KMS-11 (cell line): Measurements from ENCODE around the gene APPL1.
"Not testable (repeated sequence)": the region's sequence is repeated elsewhere in the genome, so short reads cannot be mapped to it uniquely, and the experiment has no call there.

Experiments
- H2AFZ ChIP-seq: fragments of 200-600 bp; sonication (generic); 2 replicates; pipeline ENCODE4 v1.6.1; 2016; ENCODE audit warnings: antibody characterized with exemption, mixed run types, low read depth
- H3K27ac ChIP-seq: fragments of 200-600 bp; sonication (generic); 2 replicates; pipeline ENCODE4 v1.6.1; 2016; ENCODE audit warnings: mild to moderate bottlenecking, mixed run types
- H3K27me3 ChIP-seq: fragments of 200-600 bp; sonication (generic); 2 replicates; pipeline ENCODE4 v1.6.1; 2017; ENCODE audit warnings: mild to moderate bottlenecking, low read depth, mixed run types, moderate library complexity; ENCODE audit not compliant: insufficient read depth
- H3K36me3 ChIP-seq: fragments of 200-600 bp; sonication (generic); 2 replicates; pipeline ENCODE4 v1.6.1; 2017; ENCODE audit warnings: mild to moderate bottlenecking, mixed run types; ENCODE audit not compliant: insufficient read depth
- H3K4me1 ChIP-seq: fragments of 200-600 bp; sonication (generic); 2 replicates; pipeline ENCODE4 v1.6.1; 2016; ENCODE audit warnings: mild to moderate bottlenecking, low read depth, mixed run types; ENCODE audit not compliant: poor library complexity, severe bottlenecking
- H3K4me2 ChIP-seq: fragments of 200-600 bp; sonication (generic); 2 replicates; pipeline ENCODE4 v1.7.0; 2016; ENCODE audit warnings: mild to moderate bottlenecking, mixed run types
- H3K4me3 ChIP-seq: fragments of 200-600 bp; sonication (generic); IDR thresholded peaks from 2 replicates; pipeline ENCODE4 v1.6.1; 2017; ENCODE audit warnings: low read depth, low read length, mixed read lengths; ENCODE audit not compliant: insufficient read depth
- H3K79me2 ChIP-seq: fragments of 200-600 bp; sonication (generic); 2 replicates; pipeline ENCODE4 v1.6.1; 2016; ENCODE audit warnings: low read depth, mixed run types; ENCODE audit not compliant: insufficient read depth
- H3K9ac ChIP-seq: fragments of 200-600 bp; sonication (generic); 2 replicates; pipeline ENCODE4 v1.6.1; 2016; ENCODE audit warnings: mild to moderate bottlenecking, mixed run types
- H4K20me1 ChIP-seq: fragments of 200-600 bp; sonication (generic); 2 replicates; pipeline ENCODE4 v1.6.1; 2016; ENCODE audit warnings: mild to moderate bottlenecking, mixed run types; ENCODE audit not compliant: insufficient read depth
- TF ChIP-seq, protein P1 (sequence below): fragments of 200-600 bp; sonication (generic); conservative IDR thresholded peaks from 2 replicates; pipeline ENCODE4 v1.6.1; 2017; ENCODE audit warnings: low read depth, mild to moderate bottlenecking, antibody characterized with exemption, low read length, moderate library complexity, mixed read lengths

APPL1 gene

DNA sequence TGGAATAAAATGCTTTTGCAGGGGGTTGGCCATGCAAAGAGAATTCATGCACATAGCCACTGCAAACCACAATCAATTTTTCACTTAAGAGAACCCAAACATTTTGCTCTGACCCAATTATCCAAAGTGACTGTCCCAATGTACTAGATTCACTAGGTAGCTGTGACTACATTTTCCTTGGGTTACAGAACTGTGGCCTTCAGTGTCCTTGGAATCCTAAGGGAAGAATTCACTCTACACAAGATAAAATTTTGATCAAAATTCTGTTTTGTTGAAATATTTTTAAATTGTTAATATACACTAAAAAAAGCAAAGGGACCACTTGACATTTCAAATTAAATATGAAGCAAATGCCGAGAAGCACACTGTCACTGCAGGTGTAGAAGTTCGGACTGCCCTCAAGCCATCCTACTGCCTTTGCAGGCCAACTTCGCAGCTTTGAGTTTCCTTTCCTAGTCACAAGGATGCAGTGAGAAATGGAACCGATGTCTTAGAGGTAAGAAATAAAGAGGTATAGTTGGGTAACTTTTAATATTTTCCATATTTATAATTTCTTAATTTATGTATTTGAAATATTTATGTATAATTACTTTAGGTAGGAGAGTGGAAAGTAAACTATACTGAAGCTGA, 65.5 kb downstream of the APPL1 start:
- TF ChIP-seq, protein P1, sequence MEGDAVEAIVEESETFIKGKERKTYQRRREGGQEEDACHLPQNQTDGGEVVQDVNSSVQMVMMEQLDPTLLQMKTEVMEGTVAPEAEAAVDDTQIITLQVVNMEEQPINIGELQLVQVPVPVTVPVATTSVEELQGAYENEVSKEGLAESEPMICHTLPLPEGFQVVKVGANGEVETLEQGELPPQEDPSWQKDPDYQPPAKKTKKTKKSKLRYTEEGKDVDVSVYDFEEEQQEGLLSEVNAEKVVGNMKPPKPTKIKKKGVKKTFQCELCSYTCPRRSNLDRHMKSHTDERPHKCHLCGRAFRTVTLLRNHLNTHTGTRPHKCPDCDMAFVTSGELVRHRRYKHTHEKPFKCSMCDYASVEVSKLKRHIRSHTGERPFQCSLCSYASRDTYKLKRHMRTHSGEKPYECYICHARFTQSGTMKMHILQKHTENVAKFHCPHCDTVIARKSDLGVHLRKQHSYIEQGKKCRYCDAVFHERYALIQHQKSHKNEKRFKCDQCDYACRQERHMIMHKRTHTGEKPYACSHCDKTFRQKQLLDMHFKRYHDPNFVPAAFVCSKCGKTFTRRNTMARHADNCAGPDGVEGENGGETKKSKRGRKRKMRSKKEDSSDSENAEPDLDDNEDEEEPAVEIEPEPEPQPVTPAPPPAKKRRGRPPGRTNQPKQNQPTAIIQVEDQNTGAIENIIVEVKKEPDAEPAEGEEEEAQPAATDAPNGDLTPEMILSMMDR, result no peak
- H3K9ac ChIP-seq, result no peak overlapping the region
- H3K27ac ChIP-seq, result no peak overlapping the region
- H3K36me3 ChIP-seq, result no peaks in the 10 kb centered on the region
- no peaks in the 10 kb centered on the region for H3K79me2 ChIP-seq
- H3K4me2 ChIP-seq, result no peak overlapping the region
- H3K4me1 ChIP-seq, result no peaks in the 10 kb centered on the region
- no peak overlapping the region for H2AFZ ChIP-seq
- no peaks in the 10 kb centered on the region for H3K27me3 ChIP-seq
- H4K20me1 ChIP-seq, result no peaks in the 10 kb centered on the region
- H3K4me3 ChIP-seq, result no peak overlapping the region

DNA sequence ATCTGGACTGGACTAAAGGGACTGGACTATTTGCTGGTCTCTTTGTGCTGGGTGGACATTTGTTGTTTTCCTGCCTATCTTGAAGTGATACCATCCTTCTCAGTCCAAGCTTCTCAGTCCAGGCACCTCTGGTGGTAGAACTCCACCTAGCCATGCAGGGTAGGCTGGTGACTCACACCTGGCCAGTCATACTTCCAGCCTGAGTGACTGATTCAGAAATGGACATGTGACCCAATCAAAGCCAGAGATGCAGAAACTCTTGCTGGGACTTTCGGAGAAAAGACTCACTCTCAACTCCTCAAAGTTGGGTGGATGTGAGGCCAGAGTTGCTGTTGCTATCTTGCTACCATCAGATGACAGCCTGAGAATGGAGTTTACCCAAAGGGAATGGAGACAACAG, 70.5 kb downstream of the APPL1 start:
- no peaks in the 10 kb centered on the region for H4K20me1 ChIP-seq
- H3K9ac ChIP-seq, result no peak overlapping the region
- H2AFZ ChIP-seq, result no peak overlapping the region
- TF ChIP-seq, protein P1, result no peak
- H3K27me3 ChIP-seq, result no peaks in the 10 kb centered on the region
- no peaks in the 10 kb centered on the region for H3K36me3 ChIP-seq
- no peaks in the 10 kb centered on the region for H3K79me2 ChIP-seq
- no peak overlapping the region for H3K27ac ChIP-seq
- H3K4me1 ChIP-seq, result no peaks in the 10 kb centered on the region
- no peak overlapping the region for H3K4me3 ChIP-seq
- H3K4me2 ChIP-seq, result no peak overlapping the region

DNA sequence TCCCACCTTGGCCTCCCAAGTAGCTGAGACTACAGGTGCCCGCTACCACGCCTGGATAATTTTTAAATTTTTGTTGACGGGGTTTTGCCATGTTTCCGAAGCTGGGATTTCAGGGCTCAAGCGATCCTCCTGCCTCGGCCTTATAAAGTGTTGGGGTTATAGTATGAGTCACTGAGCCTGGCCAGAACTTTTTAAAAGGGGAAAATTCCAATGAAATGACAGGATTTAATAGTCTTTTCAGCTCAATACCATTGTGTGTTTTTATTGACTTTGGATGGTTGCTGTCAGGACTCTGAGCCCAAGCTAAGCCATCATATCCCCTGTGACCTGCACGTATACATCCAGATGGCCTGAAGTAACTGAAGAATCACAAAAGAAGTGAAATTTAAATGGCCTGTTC, 76.0 kb downstream of the APPL1 start:
- not testable (repeated sequence) for H3K27ac ChIP-seq, H2AFZ ChIP-seq, H3K9ac ChIP-seq, H3K27me3 ChIP-seq, H3K79me2 ChIP-seq, H3K4me3 ChIP-seq, H3K4me2 ChIP-seq, H3K36me3 ChIP-seq, H4K20me1 ChIP-seq, H3K4me1 ChIP-seq

DNA sequence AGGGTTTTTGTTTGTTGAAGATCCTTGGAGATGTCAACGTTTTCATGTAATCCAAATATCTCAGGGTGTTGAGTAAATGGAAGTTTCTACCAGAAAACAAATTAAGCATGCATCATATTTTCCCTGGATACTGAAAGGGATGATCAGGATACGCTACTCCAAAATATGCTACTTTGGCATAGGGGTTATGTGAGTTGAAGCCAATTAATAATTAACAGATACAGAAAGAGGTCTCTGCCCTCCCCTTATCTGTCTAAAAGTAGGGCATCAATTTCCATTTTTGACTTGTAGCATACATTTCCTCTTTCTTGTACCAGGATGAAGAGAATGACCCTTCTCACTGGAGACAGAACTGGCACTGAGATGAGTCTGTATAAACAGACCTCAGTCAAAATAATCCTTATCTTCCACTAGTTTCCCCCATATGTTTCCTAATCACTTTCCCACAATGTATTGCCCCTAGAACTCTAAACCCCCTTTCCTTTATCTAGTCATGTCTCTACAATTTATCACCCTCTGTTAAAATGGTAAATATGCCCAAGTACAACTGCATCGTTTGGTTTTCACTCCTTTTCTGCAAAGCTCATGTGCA, 82.3 kb downstream of the APPL1 start:
- TF ChIP-seq, protein P1, result no peak
- Histone ChIP-seq H3K27me3 (no peaks in the 10 kb centered on the region), H3K79me2 (no peaks in the 10 kb centered on the region)

DNA sequence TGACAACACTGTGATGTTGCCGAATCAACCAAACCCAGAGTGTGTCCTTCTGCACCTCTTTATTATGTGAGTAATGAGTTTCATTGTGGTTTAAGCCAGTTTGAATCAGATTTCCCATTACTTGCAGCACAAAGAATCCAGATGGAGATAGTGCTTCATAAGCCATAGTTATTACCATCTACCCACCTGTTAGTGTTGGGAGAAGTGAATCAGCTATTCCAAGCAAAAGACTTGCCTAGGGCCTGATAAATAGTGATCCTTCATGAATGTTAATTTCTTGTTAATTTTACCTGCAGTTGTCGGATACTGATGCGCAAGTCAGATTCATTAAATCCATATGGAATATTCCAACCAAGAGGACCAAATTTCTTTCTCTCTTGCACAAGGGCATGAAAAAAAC, 86.7 kb downstream of the APPL1 start:
- H3K79me2 ChIP-seq, result no peaks in the 10 kb centered on the region
- H3K9ac ChIP-seq, result no peak overlapping the region
- no peak overlapping the region for H2AFZ ChIP-seq
- TF ChIP-seq, protein P1, result no peak
- H3K4me2 ChIP-seq, result no peak overlapping the region
- no peak overlapping the region for H3K4me3 ChIP-seq
- H3K27me3 ChIP-seq, result no peaks in the 10 kb centered on the region
- no peaks in the 10 kb centered on the region for H3K4me1 ChIP-seq
- no peaks in the 10 kb centered on the region for H3K36me3 ChIP-seq
- no peaks in the 10 kb centered on the region for H4K20me1 ChIP-seq
- H3K27ac ChIP-seq, result no peak overlapping the region

More for the DNA sequence above, 82.3 kb downstream of the APPL1 start:
- no peak overlapping the region for H3K9ac ChIP-seq
- no peak overlapping the region for H3K4me3 ChIP-seq
- no peaks in the 10 kb centered on the region for H4K20me1 ChIP-seq
- H3K4me2 ChIP-seq, result no peak overlapping the region
- no peaks in the 10 kb centered on the region for H3K4me1 ChIP-seq
- H3K36me3 ChIP-seq, result no peaks in the 10 kb centered on the region
- no peak overlapping the region for H2AFZ ChIP-seq
- no peak overlapping the region for H3K27ac ChIP-seq
